ENCODE measurements around the gene PARD3.

DNA sequence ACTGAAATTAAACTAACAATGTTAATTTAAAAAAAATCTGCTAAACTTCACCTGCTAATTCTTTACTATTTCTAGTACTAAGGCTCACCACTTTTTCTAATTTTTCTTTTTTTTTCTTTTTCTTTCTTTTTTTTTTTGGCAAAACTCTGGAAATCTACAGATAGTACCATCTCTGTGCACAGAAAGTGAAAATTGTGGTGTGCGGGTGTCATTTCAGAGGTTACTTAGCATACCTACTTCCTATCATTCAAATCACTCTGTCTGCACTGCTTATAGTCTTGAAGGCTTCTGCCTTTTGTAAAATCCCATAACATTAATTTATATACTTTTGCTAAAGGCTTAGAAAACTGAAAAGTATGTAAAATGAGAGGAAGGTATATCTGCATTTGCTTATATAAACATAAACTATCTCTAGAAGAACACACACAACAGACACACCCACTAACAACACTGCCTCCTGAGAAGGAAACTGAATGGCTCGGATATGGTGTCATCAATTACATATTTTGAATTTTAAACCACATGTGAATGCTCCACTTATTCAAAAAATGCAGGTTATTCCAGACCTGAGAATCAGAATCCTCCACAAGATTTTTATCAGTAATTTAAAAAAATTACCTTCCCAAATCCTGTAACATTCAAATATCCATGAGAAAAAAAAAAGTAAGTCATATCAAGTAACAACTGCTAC lies 229.5 kb downstream of the PARD3 start:
- TF ChIP-seq, protein P1, sequence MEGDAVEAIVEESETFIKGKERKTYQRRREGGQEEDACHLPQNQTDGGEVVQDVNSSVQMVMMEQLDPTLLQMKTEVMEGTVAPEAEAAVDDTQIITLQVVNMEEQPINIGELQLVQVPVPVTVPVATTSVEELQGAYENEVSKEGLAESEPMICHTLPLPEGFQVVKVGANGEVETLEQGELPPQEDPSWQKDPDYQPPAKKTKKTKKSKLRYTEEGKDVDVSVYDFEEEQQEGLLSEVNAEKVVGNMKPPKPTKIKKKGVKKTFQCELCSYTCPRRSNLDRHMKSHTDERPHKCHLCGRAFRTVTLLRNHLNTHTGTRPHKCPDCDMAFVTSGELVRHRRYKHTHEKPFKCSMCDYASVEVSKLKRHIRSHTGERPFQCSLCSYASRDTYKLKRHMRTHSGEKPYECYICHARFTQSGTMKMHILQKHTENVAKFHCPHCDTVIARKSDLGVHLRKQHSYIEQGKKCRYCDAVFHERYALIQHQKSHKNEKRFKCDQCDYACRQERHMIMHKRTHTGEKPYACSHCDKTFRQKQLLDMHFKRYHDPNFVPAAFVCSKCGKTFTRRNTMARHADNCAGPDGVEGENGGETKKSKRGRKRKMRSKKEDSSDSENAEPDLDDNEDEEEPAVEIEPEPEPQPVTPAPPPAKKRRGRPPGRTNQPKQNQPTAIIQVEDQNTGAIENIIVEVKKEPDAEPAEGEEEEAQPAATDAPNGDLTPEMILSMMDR (conservative IDR thresholded peaks at IDR 0.05 in 1 of 2, IDR thresholded peaks at IDR 0.05 in 1 of 2; ENCODE audit: low read depth in 1 of 2, low read length in 2 of 2): no peak
- TF ChIP-seq EZH2 (IDR thresholded peaks at IDR 0.05; ENCODE audit: low read length, missing control alignments): no peak

Measured in fibroblast of lung (primary cell).